WI38 (cell line): ENCODE measurements around the gene RAPGEF4.

Experiments used
- H3K4me3 ChIP-seq: 2 replicates; pipeline ENCODE4 v1.5.1; 2011; ENCODE audit warnings: low read depth, mild to moderate bottlenecking, control low read depth, low read length
- TF ChIP-seq, protein P1 (sequence below): IDR thresholded peaks from 2 replicates; pipeline ENCODE4 v1.5.1; 2012; ENCODE audit warnings: low read depth, mild to moderate bottlenecking, control low read depth, low read length

Gene RAPGEF4

DNA sequence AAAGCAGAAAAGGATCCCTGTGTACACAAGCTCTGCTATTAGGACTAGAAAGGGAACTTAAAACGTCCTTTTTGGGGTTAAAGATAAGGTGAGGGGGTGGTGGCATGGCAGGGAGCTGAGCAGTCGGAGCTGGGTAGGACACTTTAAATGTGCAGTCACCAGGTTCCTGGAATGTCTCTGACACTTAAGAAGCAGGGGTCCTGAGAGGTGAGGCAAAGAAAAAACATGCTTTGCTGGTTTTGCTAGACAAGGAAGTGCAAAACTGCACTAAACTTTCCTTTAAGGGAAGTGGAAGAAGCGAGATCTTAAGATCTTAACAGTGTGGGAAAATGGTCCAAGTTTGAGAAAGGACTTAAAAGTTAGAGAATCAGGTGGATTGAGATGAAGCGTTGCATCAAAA, 240.5 kb downstream of the RAPGEF4 start:
- H3K4me3 ChIP-seq = no peak overlapping the region
- TF ChIP-seq, protein P1, sequence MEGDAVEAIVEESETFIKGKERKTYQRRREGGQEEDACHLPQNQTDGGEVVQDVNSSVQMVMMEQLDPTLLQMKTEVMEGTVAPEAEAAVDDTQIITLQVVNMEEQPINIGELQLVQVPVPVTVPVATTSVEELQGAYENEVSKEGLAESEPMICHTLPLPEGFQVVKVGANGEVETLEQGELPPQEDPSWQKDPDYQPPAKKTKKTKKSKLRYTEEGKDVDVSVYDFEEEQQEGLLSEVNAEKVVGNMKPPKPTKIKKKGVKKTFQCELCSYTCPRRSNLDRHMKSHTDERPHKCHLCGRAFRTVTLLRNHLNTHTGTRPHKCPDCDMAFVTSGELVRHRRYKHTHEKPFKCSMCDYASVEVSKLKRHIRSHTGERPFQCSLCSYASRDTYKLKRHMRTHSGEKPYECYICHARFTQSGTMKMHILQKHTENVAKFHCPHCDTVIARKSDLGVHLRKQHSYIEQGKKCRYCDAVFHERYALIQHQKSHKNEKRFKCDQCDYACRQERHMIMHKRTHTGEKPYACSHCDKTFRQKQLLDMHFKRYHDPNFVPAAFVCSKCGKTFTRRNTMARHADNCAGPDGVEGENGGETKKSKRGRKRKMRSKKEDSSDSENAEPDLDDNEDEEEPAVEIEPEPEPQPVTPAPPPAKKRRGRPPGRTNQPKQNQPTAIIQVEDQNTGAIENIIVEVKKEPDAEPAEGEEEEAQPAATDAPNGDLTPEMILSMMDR = no peak

DNA sequence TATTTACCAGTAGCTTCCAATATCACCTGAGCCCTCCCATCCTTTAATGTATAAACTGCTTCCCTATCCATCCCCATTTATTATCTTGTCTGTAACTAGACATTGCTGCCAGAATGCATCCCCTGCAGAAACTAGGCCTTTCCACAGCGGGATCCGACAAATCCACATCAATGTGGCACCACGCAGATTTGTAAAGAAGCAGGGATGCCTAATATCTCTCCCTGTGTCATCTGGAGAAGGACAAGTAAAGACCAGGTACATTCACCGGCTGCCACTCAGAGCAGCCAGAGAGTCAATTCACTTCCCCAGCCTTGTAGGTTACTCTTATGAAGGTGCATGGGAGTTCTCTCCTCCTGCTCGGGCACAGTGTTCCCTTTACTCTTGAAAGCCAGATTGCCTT, 241.2 kb downstream of the RAPGEF4 start:
- H3K4me3 ChIP-seq = no peak overlapping the region
- TF ChIP-seq, protein P1 = no peak

DNA sequence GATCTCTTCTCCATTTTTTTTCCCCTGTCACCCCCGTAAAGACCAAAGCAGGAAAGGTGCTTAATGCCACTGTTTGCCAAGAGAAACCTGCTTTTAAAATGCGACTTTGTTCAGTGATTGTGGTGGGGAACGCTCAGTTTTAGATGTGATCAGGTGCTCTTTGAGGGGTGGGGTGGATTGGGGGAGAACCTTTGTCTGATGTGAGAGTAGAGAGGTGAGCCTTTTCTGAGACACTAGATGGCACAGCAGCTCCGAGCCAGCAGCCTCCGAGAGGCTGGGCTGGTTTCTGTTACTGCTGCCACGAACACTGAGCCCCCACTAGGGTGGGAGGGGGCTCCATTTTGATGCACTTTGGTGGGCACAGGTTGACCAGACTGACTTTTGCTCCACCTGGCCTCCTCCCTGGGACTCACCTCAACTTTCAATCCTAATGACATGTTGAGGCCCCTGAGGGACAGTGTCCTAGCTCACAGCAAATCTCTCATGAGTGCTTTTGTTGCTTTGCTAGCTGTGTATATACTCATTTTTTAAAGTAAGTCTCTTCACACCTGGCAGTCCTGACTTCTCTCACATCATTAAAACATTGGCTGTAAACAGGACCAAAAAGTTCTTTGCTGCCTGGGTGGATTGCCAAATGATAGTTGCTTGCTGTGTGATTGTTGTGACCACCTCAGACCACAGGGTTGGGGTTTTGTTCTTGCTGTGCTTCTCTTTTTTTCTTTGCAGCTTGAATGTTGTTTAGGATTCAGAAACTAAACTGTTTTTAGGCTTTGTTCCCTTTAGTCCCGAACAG, 241.8 kb downstream of the RAPGEF4 start:
- H3K4me3 ChIP-seq = no peak overlapping the region

DNA sequence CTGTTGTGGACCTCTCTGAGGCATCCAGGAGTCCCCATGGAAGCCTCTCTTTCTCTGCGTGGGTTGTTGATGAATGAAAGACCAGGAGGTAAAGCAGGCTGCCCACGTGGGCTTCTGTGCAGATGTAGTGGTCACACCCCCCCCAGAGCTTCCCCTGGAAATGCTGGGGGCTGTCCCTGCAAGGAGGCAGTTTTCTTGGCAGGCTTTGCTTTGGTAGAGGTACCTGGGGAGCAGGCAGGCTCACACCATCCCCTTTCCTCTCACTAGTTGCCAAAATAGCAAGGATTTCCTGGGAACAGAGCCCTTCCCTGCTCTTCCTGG, 242.4 kb downstream of the RAPGEF4 start:
- TF ChIP-seq, protein P1 = no peak
- H3K4me3 ChIP-seq = no peak overlapping the region

More for the DNA sequence above, 241.8 kb downstream of the RAPGEF4 start:
- TF ChIP-seq, protein P1 = no peak

- no peak overlapping the region for H3K4me3 ChIP-seq
These were observed 249.7 kb downstream of the RAPGEF4 start for GRCh38 chr2:172985139-172985892.

DNA sequence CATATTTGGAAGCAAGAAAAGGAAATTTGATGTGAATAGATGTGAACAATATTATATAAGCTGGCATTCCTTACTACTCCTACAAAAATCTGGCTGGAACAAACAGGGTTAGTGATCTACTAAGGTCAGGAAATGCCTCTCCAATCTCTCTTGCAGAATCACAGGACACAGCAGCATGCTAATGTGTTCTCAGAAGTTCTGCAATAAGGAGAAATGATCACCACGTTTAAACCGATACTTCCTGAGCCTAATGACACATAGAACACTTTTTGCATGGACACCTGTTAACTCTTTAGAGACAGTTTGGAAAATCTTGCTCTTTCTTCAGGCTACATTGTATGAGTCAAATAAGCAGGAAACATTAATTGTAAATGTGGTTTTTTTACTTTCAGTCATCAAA, 250.4 kb downstream of the RAPGEF4 start:
- no peak overlapping the region for H3K4me3 ChIP-seq
- TF ChIP-seq, protein P1 = no peak

More at GRCh38 chr2:172985139-172985892, 249.7 kb downstream of the RAPGEF4 start:
- TF ChIP-seq, protein P1 = no peak

GRCh38 chr2:172988728-172989127, 253.1 kb downstream of the RAPGEF4 start:
- TF ChIP-seq, protein P1 = no peak
- no peak overlapping the region for H3K4me3 ChIP-seq
